HG03025 (cell line): ENCODE measurements around the gene CYP26A1.
A peak's percentile ranks its signal among the peaks of the same experiment; 100 is the strongest.
"Not testable (repeated sequence)": the region's sequence is repeated elsewhere in the genome, so short reads cannot be mapped to it uniquely, and the experiment has no call there.

Experiments used
- ATAC-seq: cut with Tn5 transposase; IDR thresholded peaks from one replicate; pipeline ENCODE4 v1.9.1; 2021; ENCODE audit warnings: mild to moderate bottlenecking, moderate library complexity; ENCODE audit not compliant: unreplicated experiment, low FRiP score

The CYP26A1 gene

GRCh38 chr10:93079663-93080349 lies 6.1 kb downstream of the CYP26A1 start:
- no peak for ATAC-seq

GRCh38 chr10:93080350-93081046 lies 6.8 kb downstream of the CYP26A1 start:
- no peak for ATAC-seq

GRCh38 chr10:93081318-93081717 lies 7.6 kb downstream of the CYP26A1 start:
- ATAC-seq, result no peak

GRCh38 chr10:93081834-93082233 lies 8.1 kb downstream of the CYP26A1 start:
- no peak for ATAC-seq

GRCh38 chr10:93083743-93084539 lies 10.2 kb downstream of the CYP26A1 start:
- no peak for ATAC-seq

GRCh38 chr10:93085272-93085859 lies 11.7 kb downstream of the CYP26A1 start:
- no peak for ATAC-seq

GRCh38 chr10:93086289-93086688 lies 12.6 kb downstream of the CYP26A1 start:
- no peak for ATAC-seq

GRCh38 chr10:93087846-93088245 lies 14.2 kb downstream of the CYP26A1 start:
- ATAC-seq, result no peak

GRCh38 chr10:93088466-93088865 lies 14.8 kb downstream of the CYP26A1 start:
- no peak for ATAC-seq

- no peak for ATAC-seq
These were observed 16.9 kb downstream of the CYP26A1 start for GRCh38 chr10:93090619-93091018.

GRCh38 chr10:93091960-93092359 lies 18.3 kb downstream of the CYP26A1 start:
- no peak for ATAC-seq

GRCh38 chr10:93095225-93095624 lies 21.5 kb downstream of the CYP26A1 start:
- ATAC-seq, result no peak

GRCh38 chr10:93096901-93097300 lies 23.2 kb downstream of the CYP26A1 start:
- no peak for ATAC-seq

GRCh38 chr10:93097386-93097785 lies 23.7 kb downstream of the CYP26A1 start:
- ATAC-seq, result no peak

GRCh38 chr10:93098816-93099215 lies 25.1 kb downstream of the CYP26A1 start:
- ATAC-seq, result no peak

- ATAC-seq, result no peak
These were observed 26.0 kb downstream of the CYP26A1 start for GRCh38 chr10:93099670-93100069.

GRCh38 chr10:93101148-93101547 lies 27.5 kb downstream of the CYP26A1 start:
- ATAC-seq, result not testable (repeated sequence)

GRCh38 chr10:93103953-93104352 lies 30.3 kb downstream of the CYP26A1 start:
- ATAC-seq, result no peak

GRCh38 chr10:93106631-93107072 lies 33.0 kb downstream of the CYP26A1 start:
- ATAC-seq, result no peak

- peak; percentile 88 for ATAC-seq
These were observed 36.9 kb downstream of the CYP26A1 start for GRCh38 chr10:93110472-93111146.
